A673 (cell line): ENCODE data around the gene GFRA3. TPM values are rescaled to one million over a fixed set of nuclear protein-coding genes. Genes with fewer than 3 reads are reported as not detected.
A peak's percentile ranks its signal among the peaks of the same experiment; 100 is the strongest.

Experiments
- BruUV-seq: library from RNA; stranded (reverse); fragments of 400-500 nt; replicated peaks from 2 replicates; lab custom pipeline; 2021; lab: Mats Ljungman, UMichigan
- CTCF ChIA-PET: fragments of 300-600 bp; sonication (Branson Sonifier 250); formaldehyde crosslinking; loops from one replicate; lab custom pipeline; 2022; ENCODE audit warnings: antibody characterized with exemption; lab: Charles Lee
- POLR2A ChIA-PET: fragments of 300-600 bp; sonication (Branson Sonifier 250); formaldehyde crosslinking; loops from one replicate; lab custom pipeline; 2022; ENCODE audit warnings: antibody characterized with exemption; ENCODE audit not compliant: low non-redundant PET; lab: Charles Lee
- DNase-seq: peaks from one replicate; pipeline ENCODE4 v3.0.0-alpha.2; 2015; ENCODE audit warnings: low spot score
- H3K27ac ChIP-seq: fragments of 200-600 bp; sonication (generic); 2 replicates; pipeline ENCODE4 v1.5.1; 2016; ENCODE audit warnings: mixed run types, low read depth, mild to moderate bottlenecking, mixed read lengths, antibody characterized with exemption, low read length; ENCODE audit not compliant: poor library complexity, severe bottlenecking
- H3K27me3 ChIP-seq: fragments of 200-600 bp; sonication (generic); replicated peaks from 2 replicates; pipeline ENCODE4 v1.6.1; 2017; ENCODE audit warnings: mixed run types, low read depth, mild to moderate bottlenecking, mixed read lengths, antibody characterized with exemption, low read length; ENCODE audit not compliant: insufficient read depth, poor library complexity
- H3K36me3 ChIP-seq: fragments of 200-600 bp; sonication (generic); 2 replicates; pipeline ENCODE4 v1.6.1; 2016; ENCODE audit warnings: mixed run types, mild to moderate bottlenecking, mixed read lengths, antibody characterized with exemption, low read length; ENCODE audit not compliant: insufficient read depth, poor library complexity, severe bottlenecking
- H3K4me1 ChIP-seq: fragments of 200-600 bp; sonication (generic); 2 replicates; pipeline ENCODE4 v1.6.1; 2017; ENCODE audit warnings: mixed run types, mild to moderate bottlenecking, mixed read lengths, antibody characterized with exemption, low read length; ENCODE audit not compliant: insufficient read depth, poor library complexity, severe bottlenecking
- H3K4me3 ChIP-seq: fragments of 200-600 bp; sonication (generic); 2 replicates; pipeline ENCODE4 v1.5.1; 2016; ENCODE audit warnings: low read depth, mixed run types, mild to moderate bottlenecking, mixed read lengths, low read length; ENCODE audit not compliant: poor library complexity, severe bottlenecking
- H3K9me3 ChIP-seq: fragments of 200-600 bp; sonication (generic); 2 replicates; pipeline ENCODE4 v1.6.1; 2016; ENCODE audit warnings: mixed run types, low read depth, mild to moderate bottlenecking, mixed read lengths, antibody characterized with exemption, low read length; ENCODE audit not compliant: poor library complexity, severe bottlenecking
- CTCF ChIP-seq: fragments of 300-800, 200-600 bp; sonication (generic); conservative IDR thresholded peaks from 2 replicates; pipeline ENCODE4 v1.5.1; 2017; ENCODE audit warnings: low read depth, mild to moderate bottlenecking, antibody characterized with exemption, low read length, moderate library complexity, mixed read lengths
- EZH2 ChIP-seq: fragments of 200-600 bp; sonication (generic); IDR thresholded peaks from 2 replicates; pipeline ENCODE4 v1.6.1; 2017; ENCODE audit warnings: borderline replicate concordance, low read depth, mild to moderate bottlenecking, mixed read lengths, antibody characterized with exemption, low read length; ENCODE audit not compliant: poor library complexity, severe bottlenecking
- intact Hi-C: fragments of 100-400 bp; cut with micrococcal nuclease; formaldehyde crosslinking; loops from one replicate; pipeline ENCODE4 v1.10.0; 2022; ENCODE audit not compliant: unreplicated experiment
- total RNA-seq: library from RNA; stranded (reverse); gene quantifications from 2 replicates; pipeline ENCODE4 v1.2.3, GENCODE V29; 2021

GFRA3 gene
- total RNA-seq, 1 experiment from 2014 or later = 0.75 TPM

- Histone ChIP-seq H3K9me3 (no peaks in the 10 kb centered on the region), H3K4me1 (peaks cover 8% of the 10 kb centered on the region), H3K36me3 (no peaks in the 10 kb centered on the region), H3K4me3 (no peak overlapping the region), H3K27ac (no peak overlapping the region), H3K27me3 (peaks cover 36% of the 10 kb centered on the region)
- no TSS peak for BruUV-seq
- CTCF ChIA-PET = no interaction called here
- no peak for DNase-seq
- TF ChIP-seq CTCF (no peak), EZH2 (no peak)
- intact Hi-C loops = no loop called here
- POLR2A ChIA-PET = no interaction called here
Observed at GRCh38 chr5:138243794-138244193, 30.6 kb downstream of the GFRA3 start.

- DNase-seq = no peak
- no TSS peak for BruUV-seq
- intact Hi-C loops = no loop called here
- POLR2A ChIA-PET = interaction anchor here (0.6 kb wide), 1 partner anchor 20 kb away, joined by 3 read pairs; no protein-coding TSS in a partner anchor
- no peak for TF ChIP-seq CTCF
- TF ChIP-seq EZH2 = peak; percentile 79
- Histone ChIP-seq H3K4me1 (peaks cover 8% of the 10 kb centered on the region), H3K27ac (no peak overlapping the region), H3K9me3 (no peaks in the 10 kb centered on the region), H3K36me3 (no peaks in the 10 kb centered on the region), H3K27me3 (peaks cover 36% of the 10 kb centered on the region), H3K4me3 (peak overlapping the region; percentile 42)
- CTCF ChIA-PET = no interaction called here
Observed at GRCh38 chr5:138241688-138242571, 32.5 kb downstream of the GFRA3 start.

- intact Hi-C loops = no loop called here
- no peak for DNase-seq
- peaks cover 36% of the 10 kb centered on the region for H3K27me3 ChIP-seq
- no peaks in the 10 kb centered on the region for H3K9me3 ChIP-seq
- no peak for TF ChIP-seq EZH2
- TF ChIP-seq CTCF = no peak
- peaks cover 8% of the 10 kb centered on the region for H3K4me1 ChIP-seq
- no peaks in the 10 kb centered on the region for H3K36me3 ChIP-seq
- ChIA-PET POLR2A (no interaction called here), CTCF (no interaction called here)
- H3K4me3 ChIP-seq = no peak overlapping the region
- BruUV-seq = no TSS peak
- no peak overlapping the region for H3K27ac ChIP-seq
Observed at GRCh38 chr5:138240650-138241385, 33.6 kb downstream of the GFRA3 start.
